ENCODE measurements around the gene MRPL39.

DNA sequence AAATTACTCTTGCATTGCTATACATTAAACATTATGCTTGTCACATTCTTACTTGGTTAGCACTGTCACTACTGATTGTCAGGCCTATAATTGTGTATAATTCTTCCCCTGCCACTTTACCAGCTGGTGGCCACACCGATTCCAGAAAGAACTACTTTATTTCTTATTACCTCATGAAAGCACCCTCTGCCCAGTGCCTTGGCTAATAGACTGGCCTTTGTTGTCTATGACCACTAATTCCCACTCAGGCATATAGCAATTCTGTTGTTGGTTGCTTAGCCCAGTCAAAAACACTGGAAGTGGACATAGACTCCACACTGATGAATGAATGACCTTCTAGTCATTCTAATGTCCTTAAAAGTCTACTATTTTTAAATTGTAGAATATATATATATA is 35.6 kb downstream of the MRPL39 start:
- no peak for TF ChIP-seq FOXM1 (IDR thresholded peaks at IDR 0.05; ENCODE audit: borderline replicate concordance, low read depth)
- TF ChIP-seq, protein P1, sequence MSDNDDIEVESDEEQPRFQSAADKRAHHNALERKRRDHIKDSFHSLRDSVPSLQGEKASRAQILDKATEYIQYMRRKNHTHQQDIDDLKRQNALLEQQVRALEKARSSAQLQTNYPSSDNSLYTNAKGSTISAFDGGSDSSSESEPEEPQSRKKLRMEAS (IDR thresholded peaks at IDR 0.05), result no peak
- TF ChIP-seq, protein P2, sequence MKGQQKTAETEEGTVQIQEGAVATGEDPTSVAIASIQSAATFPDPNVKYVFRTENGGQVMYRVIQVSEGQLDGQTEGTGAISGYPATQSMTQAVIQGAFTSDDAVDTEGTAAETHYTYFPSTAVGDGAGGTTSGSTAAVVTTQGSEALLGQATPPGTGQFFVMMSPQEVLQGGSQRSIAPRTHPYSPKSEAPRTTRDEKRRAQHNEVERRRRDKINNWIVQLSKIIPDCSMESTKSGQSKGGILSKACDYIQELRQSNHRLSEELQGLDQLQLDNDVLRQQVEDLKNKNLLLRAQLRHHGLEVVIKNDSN (IDR thresholded peaks at IDR 0.05), result no peak
- no peak for TF ChIP-seq RAD21 (IDR thresholded peaks at IDR 0.05; ENCODE audit: low read depth)
- TF ChIP-seq EGR1 (IDR thresholded peaks at IDR 0.05), result no peak
- no peak for TF ChIP-seq TAF1 (IDR thresholded peaks at IDR 0.05; ENCODE audit: low read depth)
- TF ChIP-seq EP300 (IDR thresholded peaks at IDR 0.05; ENCODE audit: borderline replicate concordance), result no peak
- TF ChIP-seq YY1 (IDR thresholded peaks at IDR 0.05; ENCODE audit: low read depth), result no peak
- no peak for TF ChIP-seq CREB1 (IDR thresholded peaks at IDR 0.05; ENCODE audit: low read depth)
- TF ChIP-seq ZBTB7A (IDR thresholded peaks at IDR 0.05; ENCODE audit: low read depth), result no peak

Measured in Ishikawa (cell line).